ENCODE measurements around the gene RPP21.

GRCh38 chr6:30315156-30315555 lies 29.8 kb upstream of the RPP21 start:
- no peak for TF ChIP-seq POLR2A (IDR thresholded peaks at IDR 0.05)
- no peak for TF ChIP-seq CTCF (IDR thresholded peaks at IDR 0.05)

Data from adrenal gland (tissue), 5 donors.